CD14-positive monocyte (primary cell): ENCODE results near the gene ISG20. TPM values are rescaled to one million over a fixed set of nuclear protein-coding genes. Genes with fewer than 3 reads are reported as not detected.

ENCODE experiments used
- DNase-seq, 3 donors: peaks; one replicate each; pipeline ENCODE4 v3.0.0-alpha.2; 2011 to 2022
- H2AFZ ChIP-seq: 2 replicates; pipeline ENCODE4 v1.6.0; 2012; ENCODE audit warnings: mild to moderate bottlenecking, low read depth, low read length, inconsistent platforms; ENCODE audit not compliant: insufficient read depth, poor library complexity, severe bottlenecking
- H3K27ac ChIP-seq, 2 donors: 1 replicate in 1 of 2; 2 replicates in 1 of 2; pipeline ENCODE4 v1.5.1; 2012 to 2013; ENCODE audit warnings: low read length in 2 of 2, control low read depth in 1 of 2, inconsistent platforms in 1 of 2, low read depth in 1 of 2, mild to moderate bottlenecking in 1 of 2
- H3K27me3 ChIP-seq, 2 donors: one replicate each; pipeline versions ENCODE4 v1.6.0 to v1.6.1; 2011 to 2013; ENCODE audit warnings: low read length in 2 of 2; ENCODE audit not compliant: control insufficient read depth in 2 of 2, insufficient read depth in 2 of 2
- H3K36me3 ChIP-seq, 2 donors: replicated peaks in 1 of 2; 1 replicate in 1 of 2; 2 replicates in 1 of 2; pipeline versions ENCODE4 v1.5.1 to v1.6.1; 2012 to 2013; ENCODE audit warnings: low read length in 2 of 2, control low read depth in 1 of 2, inconsistent platforms in 1 of 2, mild to moderate bottlenecking in 1 of 2; ENCODE audit not compliant: insufficient read depth in 2 of 2, control insufficient read depth in 1 of 2
- H3K4me1 ChIP-seq, 2 donors: 1 replicate in 1 of 2; 2 replicates in 1 of 2; pipeline versions ENCODE4 v1.5.1 to v1.6.1; 2012 to 2013; ENCODE audit warnings: low read length in 2 of 2, control low read depth in 1 of 2, inconsistent platforms in 1 of 2, mild to moderate bottlenecking in 1 of 2, moderate library complexity in 1 of 2; ENCODE audit not compliant: insufficient read depth in 2 of 2, control insufficient read depth in 1 of 2
- H3K4me2 ChIP-seq: replicated peaks from 2 replicates; pipeline ENCODE3; 2012; ENCODE audit warnings: low read length, moderate library complexity, mild to moderate bottlenecking; ENCODE audit not compliant: poor library complexity, severe bottlenecking; ENCODE audit errors: extremely low read depth
- H3K4me3 ChIP-seq, 3 experiments: fragments of 200-600 bp in 1 of 3; sonication (generic) in 1 of 3; replicated peaks in 1 of 3; 1 replicate in 2 of 3; 2 replicates in 1 of 3; pipeline ENCODE4 v1.5.1; 2011 to 2013; ENCODE audit warnings: low read length in 3 of 3, mild to moderate bottlenecking in 3 of 3, control low read depth in 2 of 3, low read depth in 2 of 3, inconsistent platforms in 1 of 3, moderate library complexity in 1 of 3
- H3K79me2 ChIP-seq: 2 replicates; pipeline ENCODE4 v1.6.0; 2012; ENCODE audit warnings: mild to moderate bottlenecking, control low read depth, inconsistent platforms, low read length, moderate library complexity; ENCODE audit not compliant: insufficient read depth
- H3K9ac ChIP-seq: 2 replicates; pipeline ENCODE4 v1.6.0; 2017; ENCODE audit warnings: low read length, mild to moderate bottlenecking; ENCODE audit not compliant: insufficient read depth, poor library complexity, severe bottlenecking
- H3K9me3 ChIP-seq, 2 donors: replicated peaks in 1 of 2; 1 replicate in 1 of 2; 2 replicates in 1 of 2; pipeline versions ENCODE4 v1.5.1 to v1.6.1; 2012 to 2013; ENCODE audit warnings: low read length in 2 of 2, control low read depth in 1 of 2; ENCODE audit not compliant: control insufficient read depth in 1 of 2, insufficient read depth in 1 of 2
- H4K20me1 ChIP-seq: 2 replicates; pipeline ENCODE4 v1.6.0; 2012; ENCODE audit warnings: mild to moderate bottlenecking, low read length, control low read depth, moderate library complexity; ENCODE audit not compliant: insufficient read depth
- H3K27ac Mint-ChIP-seq, 7 donors: one replicate each; pipeline ENCODE4 v1.8.0; 2020; ENCODE audit warnings: mild to moderate bottlenecking in 7 of 7, mixed read lengths in 7 of 7, moderate library complexity in 6 of 7, inconsistent platforms in 2 of 7
- H3K27me3 Mint-ChIP-seq, 3 donors: one replicate each; pipeline ENCODE4 v1.8.0; 2021 to 2022; ENCODE audit warnings: low read depth in 3 of 3, mild to moderate bottlenecking in 3 of 3, mixed read lengths in 3 of 3, moderate library complexity in 3 of 3, inconsistent platforms in 1 of 3
- H3K36me3 Mint-ChIP-seq, 2 donors: one replicate each; pipeline ENCODE4 v1.8.0; 2020; ENCODE audit warnings: mixed read lengths in 2 of 2, inconsistent platforms in 1 of 2, mild to moderate bottlenecking in 1 of 2
- H3K4me1 Mint-ChIP-seq: one replicate; pipeline ENCODE4 v1.8.0; 2020; ENCODE audit warnings: mild to moderate bottlenecking, mixed read lengths
- H3K4me3 Mint-ChIP-seq, 2 donors: one replicate each; pipeline ENCODE4 v1.8.0; 2020; ENCODE audit warnings: mild to moderate bottlenecking in 2 of 2, mixed read lengths in 2 of 2, moderate library complexity in 1 of 2
- H3K9me3 Mint-ChIP-seq, 7 donors: one replicate each; pipeline ENCODE4 v1.8.0; 2020 to 2022; ENCODE audit warnings: mixed read lengths in 7 of 7, mild to moderate bottlenecking in 6 of 7, moderate library complexity in 6 of 7, inconsistent platforms in 2 of 7
- WGBS: methylation state at CpG from one replicate; pipeline ENCODE4 v1.1.5; 2013; ENCODE audit warnings: missing lambda C conversion rate; ENCODE audit not compliant: insufficient coverage; 5-methylcytosine and 5-hydroxymethylcytosine counted together
- intact Hi-C, 2 donors: fragments of 100-400 bp; cut with micrococcal nuclease; formaldehyde crosslinking; loops; one replicate each; pipeline versions ENCODE4 v1.15.0 to v1.15.1; 2023
- polyA plus RNA-seq, 3 donors: library from polyadenylated mRNA; depleted of rRNA in 1 of 3; unstranded in 2 of 3; stranded (reverse) in 1 of 3; fragments of 300-500 nt in 2 of 3; fragments of >200 nt in 1 of 3; fragmentation: Illumina TruSeq in 2 of 3; gene quantifications; 1 replicate in 2 of 3; 2 replicates in 1 of 3; pipeline ENCODE4 v1.2.3, GENCODE V29; 2012 to 2021
- TF ChIP-seq, protein P1 (sequence below): fragments of 200-600 bp; IDR thresholded peaks from one replicate; pipeline ENCODE4 v1.8.0; 2022; ENCODE audit warnings: antibody characterized with exemption, mild to moderate bottlenecking

Gene ISG20
- polyA plus RNA-seq, 3 donors = 15.6 to 29.3 (median 25.1) TPM

DNA sequence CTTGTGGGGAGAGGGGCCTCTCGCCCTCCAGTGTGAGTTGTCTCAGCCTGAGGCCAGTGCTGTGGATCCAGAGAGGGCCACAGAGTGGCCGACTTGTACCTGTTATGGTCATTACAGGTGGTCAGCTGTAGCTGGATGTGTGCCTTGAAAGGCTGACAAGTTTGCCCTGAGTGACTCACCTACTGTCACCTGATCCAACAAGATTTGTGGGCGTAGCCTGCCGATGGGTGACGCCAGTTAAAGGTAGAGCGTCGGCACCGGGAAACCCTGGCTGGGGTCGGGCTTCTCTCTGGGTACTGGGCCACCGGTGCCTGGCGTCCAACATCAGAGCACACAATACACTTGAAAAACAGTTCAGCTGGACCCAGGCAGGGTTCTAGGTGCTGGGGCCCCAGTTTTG, 2.8 kb upstream of the ISG20 start:
- WGBS = 88% methylated on average over 11 of the region's 11 CpGs
- Histone ChIP-seq H3K9me3 (no peaks in the 10 kb centered on the region), H3K9ac (no peak overlapping the region), H3K36me3 (peaks cover 4 to 9% of the 10 kb centered on the region in 2 donors), H3K27me3 (no peaks in the 10 kb centered on the region), H3K79me2 (no peaks in the 10 kb centered on the region), H4K20me1 (no peaks in the 10 kb centered on the region), H3K4me3 (no peak overlapping the region), H3K27ac (no peak overlapping the region), H2AFZ (no peak overlapping the region), H3K4me1 (peaks cover 43 to 53% of the 10 kb centered on the region in 2 donors), H3K4me2 (no peak overlapping the region)
- H3K4me1 Mint-ChIP-seq = peaks cover 55% of the 10 kb centered on the region
- peaks cover 0 to 3% (median 2%) of the 10 kb centered on the region in 3 donors for H3K27me3 Mint-ChIP-seq
- H3K36me3 Mint-ChIP-seq = peaks cover 16 to 22% of the 10 kb centered on the region in 2 donors
- peak overlapping the region in 3 of 7 donors; percentile 31 to 98 (median 96) for H3K27ac Mint-ChIP-seq
- peaks cover 0 to 2% (median 0%) of the 10 kb centered on the region in 7 donors for H3K9me3 Mint-ChIP-seq
- no peak for DNase-seq
- H3K4me3 Mint-ChIP-seq = no peak overlapping the region
- TF ChIP-seq, protein P1, sequence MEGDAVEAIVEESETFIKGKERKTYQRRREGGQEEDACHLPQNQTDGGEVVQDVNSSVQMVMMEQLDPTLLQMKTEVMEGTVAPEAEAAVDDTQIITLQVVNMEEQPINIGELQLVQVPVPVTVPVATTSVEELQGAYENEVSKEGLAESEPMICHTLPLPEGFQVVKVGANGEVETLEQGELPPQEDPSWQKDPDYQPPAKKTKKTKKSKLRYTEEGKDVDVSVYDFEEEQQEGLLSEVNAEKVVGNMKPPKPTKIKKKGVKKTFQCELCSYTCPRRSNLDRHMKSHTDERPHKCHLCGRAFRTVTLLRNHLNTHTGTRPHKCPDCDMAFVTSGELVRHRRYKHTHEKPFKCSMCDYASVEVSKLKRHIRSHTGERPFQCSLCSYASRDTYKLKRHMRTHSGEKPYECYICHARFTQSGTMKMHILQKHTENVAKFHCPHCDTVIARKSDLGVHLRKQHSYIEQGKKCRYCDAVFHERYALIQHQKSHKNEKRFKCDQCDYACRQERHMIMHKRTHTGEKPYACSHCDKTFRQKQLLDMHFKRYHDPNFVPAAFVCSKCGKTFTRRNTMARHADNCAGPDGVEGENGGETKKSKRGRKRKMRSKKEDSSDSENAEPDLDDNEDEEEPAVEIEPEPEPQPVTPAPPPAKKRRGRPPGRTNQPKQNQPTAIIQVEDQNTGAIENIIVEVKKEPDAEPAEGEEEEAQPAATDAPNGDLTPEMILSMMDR = no peak
- intact Hi-C loops = no loop called here

DNA sequence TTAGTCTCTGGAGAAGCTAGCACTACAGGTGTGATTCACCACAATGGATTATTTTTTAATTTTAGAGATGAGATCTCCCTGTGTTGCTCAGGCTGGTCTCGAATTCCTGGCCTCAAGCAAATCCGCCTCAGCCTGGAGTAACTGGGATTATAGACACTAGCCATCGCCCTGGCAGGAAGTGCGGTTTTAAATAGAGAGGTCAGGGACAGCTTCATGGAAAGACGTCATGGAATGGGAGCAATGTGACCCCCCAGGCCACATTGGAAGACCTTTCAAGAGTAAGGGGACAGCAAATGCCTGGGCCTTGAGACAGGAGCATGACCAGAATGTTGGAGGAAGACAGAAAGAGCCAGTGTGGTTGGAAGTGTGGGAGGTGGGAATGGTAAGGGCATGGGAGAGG, 2.2 kb upstream of the ISG20 start:
- Histone ChIP-seq H3K4me2 (no peak overlapping the region), H3K27ac (no peak overlapping the region), H3K9me3 (no peaks in the 10 kb centered on the region), H3K9ac (no peak overlapping the region), H4K20me1 (no peaks in the 10 kb centered on the region), H3K79me2 (no peaks in the 10 kb centered on the region), H3K36me3 (peaks cover 3% of the 10 kb centered on the region in 2 donors), H2AFZ (no peak overlapping the region), H3K4me3 (no peak overlapping the region), H3K4me1 (peaks cover 49 to 58% of the 10 kb centered on the region in 2 donors), H3K27me3 (no peaks in the 10 kb centered on the region)
- intact Hi-C loops = no loop called here
- Mint-ChIP-seq H3K36me3 (peaks cover 10 to 19% of the 10 kb centered on the region in 2 donors), H3K27ac (peak overlapping the region in 6 of 7 donors; percentile 54 to 98 (median 96)), H3K27me3 (peaks cover 0 to 3% (median 2%) of the 10 kb centered on the region in 3 donors), H3K9me3 (peaks cover 0 to 2% (median 0%) of the 10 kb centered on the region in 7 donors), H3K4me1 (peaks cover 58% of the 10 kb centered on the region), H3K4me3 (no peak overlapping the region)
- WGBS = 98% methylated on average over 5 of the region's 5 CpGs
- TF ChIP-seq, protein P1 = no peak
- no peak for DNase-seq
